CD4-positive, alpha-beta memory T cell (primary cell): Measurements from ENCODE around the gene PANX1. TPM values are rescaled to one million over a fixed set of nuclear protein-coding genes. Genes with fewer than 3 reads are reported as not detected.
A peak's percentile ranks its signal among the peaks of the same experiment; 100 is the strongest.

ENCODE experiments used
- CTCF ChIA-PET: fragments of 350-600 bp; sonication (Branson Sonifier 250); formaldehyde crosslinking; loops from one replicate; lab custom pipeline; 2021; ENCODE audit warnings: inconsistent platforms; ENCODE audit not compliant: partially characterized antibody; lab: Charles Lee
- POLR2A ChIA-PET: fragments of 350-600 bp; sonication (Branson Sonifier 250); formaldehyde crosslinking; loops from one replicate; lab custom pipeline; 2021; ENCODE audit not compliant: partially characterized antibody; lab: Charles Lee
- DNase-seq, 5 donors: peaks; one replicate each; pipeline versions ENCODE4 v3.0.0 to v3.0.0-alpha.2; 2020 to 2022; ENCODE audit warnings: mixed read lengths in 1 of 5
- H3K27ac ChIP-seq: one replicate; pipeline ENCODE4 v1.7.0; 2013; ENCODE audit warnings: low read depth, low read length
- H3K27me3 ChIP-seq: 2 replicates; pipeline ENCODE4 v1.7.0; 2013; ENCODE audit warnings: mild to moderate bottlenecking, low read length, moderate library complexity; ENCODE audit not compliant: insufficient read depth
- H3K36me3 ChIP-seq: 2 replicates; pipeline ENCODE4 v1.7.0; 2013; ENCODE audit warnings: mild to moderate bottlenecking, low read length, moderate library complexity; ENCODE audit not compliant: insufficient read depth
- H3K4me1 ChIP-seq: 2 replicates; pipeline ENCODE4 v1.7.0; 2013; ENCODE audit warnings: mild to moderate bottlenecking, low read length, moderate library complexity; ENCODE audit not compliant: insufficient read depth
- H3K4me3 ChIP-seq, 2 donors: one replicate each; pipeline ENCODE4 v1.7.0; 2013; ENCODE audit warnings: low read length in 2 of 2, mild to moderate bottlenecking in 1 of 2
- H3K9me3 ChIP-seq, 2 donors: one replicate each; pipeline ENCODE4 v1.7.0; 2013; ENCODE audit warnings: low read length in 2 of 2, control low read depth in 1 of 2; ENCODE audit not compliant: control insufficient read depth in 1 of 2
- H3K27ac Mint-ChIP-seq, 7 donors: one replicate each; pipeline ENCODE4 v1.8.0; 2020 to 2021; ENCODE audit warnings: mixed read lengths in 7 of 7, mild to moderate bottlenecking in 6 of 7, inconsistent platforms in 3 of 7, moderate library complexity in 3 of 7
- H3K27me3 Mint-ChIP-seq, 2 donors: one replicate each; pipeline ENCODE4 v1.8.0; 2020 to 2021; ENCODE audit warnings: mixed read lengths in 2 of 2
- H3K36me3 Mint-ChIP-seq, 2 donors: one replicate each; pipeline ENCODE4 v1.8.0; 2020 to 2021; ENCODE audit warnings: mixed read lengths in 2 of 2, inconsistent platforms in 1 of 2, mild to moderate bottlenecking in 1 of 2
- H3K4me1 Mint-ChIP-seq, 4 donors: one replicate each; pipeline ENCODE4 v1.8.0; 2020 to 2021; ENCODE audit warnings: mixed read lengths in 4 of 4, mild to moderate bottlenecking in 1 of 4
- H3K4me3 Mint-ChIP-seq, 8 donors: one replicate each; pipeline ENCODE4 v1.8.0; 2020 to 2021; ENCODE audit warnings: mixed read lengths in 8 of 8, mild to moderate bottlenecking in 7 of 8, moderate library complexity in 6 of 8, inconsistent platforms in 3 of 8
- H3K9me3 Mint-ChIP-seq, 8 donors: one replicate each; pipeline ENCODE4 v1.8.0; 2020 to 2021; ENCODE audit warnings: mixed read lengths in 8 of 8, mild to moderate bottlenecking in 5 of 8, inconsistent platforms in 3 of 8, moderate library complexity in 1 of 8
- intact Hi-C: fragments of 100-400 bp; cut with micrococcal nuclease; formaldehyde crosslinking; loops from one replicate; pipeline ENCODE4 v1.15.1; 2023
- polyA plus RNA-seq, 2 donors: library from polyadenylated mRNA; unstranded; fragments of 300-500 nt; fragmentation: Illumina TruSeq; gene quantifications; one replicate each; pipeline ENCODE4 v1.2.3, GENCODE V29; 2021
- total RNA-seq, 2 experiments: library from RNA; stranded (reverse); gene quantifications; one replicate each; pipeline ENCODE4 v1.2.3, GENCODE V29; 2021

Gene PANX1
- total and polyA plus RNA-seq, 4 experiments from 2014 or later: 7.6 to 9.5 (median 8.7) TPM

- ChIA-PET CTCF (no interaction called here), POLR2A (interaction anchor here (1.1 kb wide), 1 partner anchor 13 kb away, joined by 5 read pairs; no protein-coding TSS in a partner anchor)
- Mint-ChIP-seq H3K4me3 (no peak overlapping the region), H3K4me1 (peaks cover 54 to 75% (median 57%) of the 10 kb centered on the region in 4 donors), H3K9me3 (no peaks in the 10 kb centered on the region), H3K27me3 (no peaks in the 10 kb centered on the region), H3K27ac (peak overlapping the region in 3 of 7 donors; percentile 3 to 51 (median 43)), H3K36me3 (no peaks in the 10 kb centered on the region)
- no peak for DNase-seq
- Histone ChIP-seq H3K4me3 (no peak overlapping the region), H3K4me1 (peaks cover 20% of the 10 kb centered on the region), H3K27me3 (no peaks in the 10 kb centered on the region), H3K9me3 (no peaks in the 10 kb centered on the region), H3K36me3 (no peaks in the 10 kb centered on the region), H3K27ac (no peak overlapping the region)
- intact Hi-C loops: no loop called here
These were observed 14.0 kb downstream of the PANX1 start for GRCh38 chr11:94142308-94143281.

DNA sequence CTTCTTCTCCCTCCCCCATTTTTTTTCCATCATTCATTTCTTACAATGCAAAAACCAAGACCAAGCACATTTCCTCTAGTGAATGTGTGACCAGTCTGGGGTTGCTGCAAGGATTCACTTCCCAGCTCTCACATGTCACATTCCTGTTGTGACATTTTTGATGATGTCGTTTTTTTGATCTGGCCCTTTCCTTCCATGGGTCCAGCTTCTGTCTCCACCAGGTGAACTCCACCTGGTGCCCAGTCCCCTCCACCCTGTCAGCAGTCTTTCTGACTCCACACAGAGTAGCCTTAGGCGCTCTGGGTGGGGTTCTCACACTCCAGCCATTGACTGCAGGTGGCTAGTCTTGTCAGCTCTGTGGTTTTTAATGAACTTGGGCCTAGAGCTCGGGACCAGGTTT is 15.6 kb downstream of the PANX1 start:
- POLR2A ChIA-PET: interaction anchor here (1.1 kb wide), 1 partner anchor 16 kb away, joined by 4 read pairs; the partner anchor contains the start of gene PANX1
- peak overlapping the region in 2 of 7 donors; percentile 33 to 38 for H3K27ac Mint-ChIP-seq

DNA sequence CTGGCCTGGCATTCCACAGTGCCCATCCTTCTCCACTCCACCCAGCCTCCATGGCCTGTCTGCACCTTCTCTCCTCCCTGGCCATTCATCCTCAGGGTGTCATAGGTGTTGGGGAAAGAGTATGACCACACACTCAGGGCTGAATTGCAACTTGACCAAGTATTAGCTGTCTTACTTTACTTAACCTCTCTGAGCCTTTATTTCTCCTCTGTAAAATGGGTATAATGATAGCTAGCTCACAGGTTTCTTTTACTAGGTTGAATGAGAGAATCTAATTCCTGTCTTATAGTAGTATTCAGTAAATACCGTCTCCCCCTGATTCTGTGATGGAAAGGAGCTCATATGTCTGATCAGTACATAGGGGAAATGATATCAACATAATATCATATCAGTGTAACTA is 16.0 kb downstream of the PANX1 start:
- H3K4me1 Mint-ChIP-seq: peaks cover 61 to 87% (median 70%) of the 10 kb centered on the region in 4 donors
- Histone ChIP-seq H3K4me3 (no peak overlapping the region), H3K27me3 (no peaks in the 10 kb centered on the region), H3K27ac (no peak overlapping the region), H3K9me3 (no peaks in the 10 kb centered on the region), H3K36me3 (no peaks in the 10 kb centered on the region), H3K4me1 (peaks cover 33% of the 10 kb centered on the region)
- ChIA-PET CTCF (no interaction called here), POLR2A (interaction anchor here (1.1 kb wide), 1 partner anchor 16 kb away, joined by 4 read pairs; the partner anchor contains the start of gene PANX1)
- no peak for DNase-seq
- intact Hi-C loops: no loop called here
- no peaks in the 10 kb centered on the region for H3K27me3 Mint-ChIP-seq
- H3K27ac Mint-ChIP-seq: peak overlapping the region in 1 of 7 donors; percentile 38
- no peak overlapping the region for H3K4me3 Mint-ChIP-seq
- no peaks in the 10 kb centered on the region for H3K9me3 Mint-ChIP-seq
- H3K36me3 Mint-ChIP-seq: no peaks in the 10 kb centered on the region

More for the DNA sequence above, 15.6 kb downstream of the PANX1 start:
- no peaks in the 10 kb centered on the region for H3K36me3 Mint-ChIP-seq
- CTCF ChIA-PET: no interaction called here
- Histone ChIP-seq H3K4me3 (no peak overlapping the region), H3K9me3 (no peaks in the 10 kb centered on the region), H3K36me3 (no peaks in the 10 kb centered on the region), H3K27ac (no peak overlapping the region), H3K27me3 (no peaks in the 10 kb centered on the region), H3K4me1 (peaks cover 29% of the 10 kb centered on the region)
- no peaks in the 10 kb centered on the region for H3K27me3 Mint-ChIP-seq
- no peak for DNase-seq
- H3K4me3 Mint-ChIP-seq: no peak overlapping the region
- H3K4me1 Mint-ChIP-seq: peaks cover 57 to 85% (median 68%) of the 10 kb centered on the region in 4 donors
- H3K9me3 Mint-ChIP-seq: no peaks in the 10 kb centered on the region
- intact Hi-C loops: no loop called here

GRCh38 chr11:94145431-94145830 is 16.8 kb downstream of the PANX1 start:
- Mint-ChIP-seq H3K27me3 (no peaks in the 10 kb centered on the region), H3K4me3 (no peak overlapping the region), H3K4me1 (peaks cover 59 to 86% (median 69%) of the 10 kb centered on the region in 4 donors), H3K27ac (peak overlapping the region in 1 of 7 donors; percentile 39), H3K36me3 (no peaks in the 10 kb centered on the region), H3K9me3 (no peaks in the 10 kb centered on the region)
- H3K36me3 ChIP-seq: no peaks in the 10 kb centered on the region
- peaks cover 33% of the 10 kb centered on the region for H3K4me1 ChIP-seq
- H3K27ac ChIP-seq: no peak overlapping the region
- no peak overlapping the region for H3K4me3 ChIP-seq
- no peaks in the 10 kb centered on the region for H3K27me3 ChIP-seq
- intact Hi-C loops: no loop called here
- no peak for DNase-seq
- no peaks in the 10 kb centered on the region for H3K9me3 ChIP-seq
- ChIA-PET POLR2A (no interaction called here), CTCF (no interaction called here)

DNA sequence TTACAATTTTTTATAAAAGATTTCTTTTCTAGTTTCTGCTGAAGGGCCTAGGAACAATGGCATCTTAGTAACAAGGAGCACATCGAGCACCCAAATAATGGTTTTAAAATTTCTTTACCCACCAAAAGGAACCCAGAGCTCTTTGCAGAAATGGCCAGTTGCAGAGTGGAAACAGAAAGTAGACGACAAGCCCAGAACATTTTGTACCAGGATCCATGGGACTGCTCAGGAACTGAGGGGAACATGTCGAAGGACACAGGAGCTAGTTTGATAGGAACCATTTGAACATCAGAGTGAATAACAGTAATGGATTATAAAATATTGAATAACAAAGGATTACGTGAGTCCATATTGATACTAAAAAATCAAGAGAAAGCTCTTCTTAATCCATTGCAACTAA is 17.3 kb downstream of the PANX1 start:
- Mint-ChIP-seq H3K27me3 (no peaks in the 10 kb centered on the region), H3K4me3 (no peak overlapping the region), H3K4me1 (peaks cover 58 to 88% (median 70%) of the 10 kb centered on the region in 4 donors), H3K9me3 (peaks cover 0 to 2% (median 0%) of the 10 kb centered on the region in 8 donors), H3K27ac (no peak overlapping the region), H3K36me3 (no peaks in the 10 kb centered on the region)
- POLR2A ChIA-PET: interaction anchor here (0.6 kb wide), 1 partner anchor 9 kb away, joined by 3 read pairs; no protein-coding TSS in a partner anchor
- Histone ChIP-seq H3K36me3 (no peaks in the 10 kb centered on the region), H3K4me3 (no peak overlapping the region), H3K27ac (no peak overlapping the region), H3K4me1 (peaks cover 37% of the 10 kb centered on the region), H3K27me3 (no peaks in the 10 kb centered on the region), H3K9me3 (no peaks in the 10 kb centered on the region)
- intact Hi-C loops: no loop called here
- CTCF ChIA-PET: no interaction called here
- no peak for DNase-seq

DNA sequence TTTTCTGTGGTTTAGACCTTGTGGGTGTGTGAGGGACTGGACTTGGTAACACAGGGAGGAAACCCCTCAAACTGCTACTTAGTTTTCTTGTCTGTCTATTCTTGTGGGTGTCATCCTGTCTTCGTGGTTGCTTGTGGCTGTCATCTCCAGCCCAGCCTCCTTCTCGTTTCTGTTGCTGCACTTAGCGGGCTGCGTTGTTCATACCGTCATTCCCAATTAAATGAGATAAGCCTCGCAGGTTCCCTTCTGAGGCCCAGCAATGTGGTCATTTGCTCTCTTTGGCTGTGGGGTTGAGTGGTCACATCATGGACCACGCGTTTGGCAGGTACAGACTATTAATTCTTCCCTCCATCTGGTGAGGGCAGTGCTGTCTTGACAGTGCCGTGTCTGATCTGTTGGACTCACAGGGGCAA is 18.8 kb downstream of the PANX1 start:
- DNase-seq: no peak
- ChIA-PET POLR2A (no interaction called here), CTCF (no interaction called here)
- no peak overlapping the region for H3K4me3 ChIP-seq
- Mint-ChIP-seq H3K27me3 (no peaks in the 10 kb centered on the region), H3K36me3 (peaks cover 0 to 3% of the 10 kb centered on the region in 2 donors), H3K4me3 (peak overlapping the region in 6 of 8 donors; percentile 5 to 39 (median 28)), H3K9me3 (peaks cover 0 to 2% (median 0%) of the 10 kb centered on the region in 8 donors), H3K4me1 (peaks cover 61 to 92% (median 76%) of the 10 kb centered on the region in 4 donors), H3K27ac (peak overlapping the region in 4 of 7 donors; percentile 44 to 75 (median 65))
- H3K27ac ChIP-seq: no peak overlapping the region
- peaks cover 29% of the 10 kb centered on the region for H3K4me1 ChIP-seq
- no peaks in the 10 kb centered on the region for H3K9me3 ChIP-seq
- H3K36me3 ChIP-seq: no peaks in the 10 kb centered on the region
- no peaks in the 10 kb centered on the region for H3K27me3 ChIP-seq
- intact Hi-C loops: no loop called here

DNA sequence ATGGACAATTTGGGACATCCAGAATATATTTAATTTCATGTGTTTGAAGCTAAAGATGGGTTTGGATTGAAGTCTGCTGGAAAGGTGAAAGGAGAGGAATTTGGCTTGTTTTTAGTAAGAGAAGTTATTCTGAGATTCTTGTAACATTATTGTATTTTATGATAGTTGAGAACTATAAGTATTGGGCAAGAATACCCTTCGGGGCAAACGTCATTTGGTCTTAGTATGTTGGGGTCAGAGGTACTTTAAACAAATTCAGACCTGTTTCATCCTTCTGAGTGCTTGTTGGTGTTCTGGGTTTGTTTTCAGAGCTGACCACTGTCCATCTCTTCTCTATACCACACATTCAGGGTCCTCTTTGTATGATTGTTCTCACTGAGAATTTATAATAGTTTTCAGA is 19.5 kb downstream of the PANX1 start:
- CTCF ChIA-PET: no interaction called here
- intact Hi-C loops: no loop called here
- Histone ChIP-seq H3K4me3 (no peak overlapping the region), H3K27ac (no peak overlapping the region), H3K9me3 (no peaks in the 10 kb centered on the region), H3K4me1 (peaks cover 29% of the 10 kb centered on the region), H3K36me3 (no peaks in the 10 kb centered on the region), H3K27me3 (no peaks in the 10 kb centered on the region)
- POLR2A ChIA-PET: no interaction called here
- H3K4me3 Mint-ChIP-seq: peak overlapping the region in 1 of 8 donors; percentile 5
- no peak for DNase-seq
- peaks cover 0 to 2% (median 0%) of the 10 kb centered on the region in 8 donors for H3K9me3 Mint-ChIP-seq
- H3K27me3 Mint-ChIP-seq: no peaks in the 10 kb centered on the region
- H3K4me1 Mint-ChIP-seq: peaks cover 60 to 89% (median 77%) of the 10 kb centered on the region in 4 donors
- H3K27ac Mint-ChIP-seq: peak overlapping the region in 1 of 7 donors; percentile 62
- H3K36me3 Mint-ChIP-seq: peaks cover 3 to 7% of the 10 kb centered on the region in 2 donors
